Mesenchymal stem cell (in vitro differentiated cells and primary cell): ENCODE results near the gene CAMTA1.

Source experiments
- DNase-seq: peaks from one replicate; pipeline ENCODE4 v3.0.0-alpha.2; 2013
- H2AFZ ChIP-seq: one replicate; pipeline ENCODE4 v1.6.1; 2013; ENCODE audit warnings: low read depth, mild to moderate bottlenecking, control low read depth, inconsistent platforms, low read length, moderate library complexity
- H2AK5ac ChIP-seq: 2 replicates; pipeline ENCODE4 v1.6.1; 2013; ENCODE audit warnings: low read length, moderate library complexity, mild to moderate bottlenecking, inconsistent platforms; ENCODE audit not compliant: severe bottlenecking
- H2BK120ac ChIP-seq: one replicate; pipeline ENCODE4 v1.6.1; 2013; ENCODE audit warnings: low read depth, mild to moderate bottlenecking, inconsistent platforms, low read length, moderate library complexity
- H2BK12ac ChIP-seq, 2 experiments: one replicate each; pipeline ENCODE4 v1.6.1; 2013; ENCODE audit warnings: inconsistent platforms in 2 of 2, low read length in 2 of 2, mild to moderate bottlenecking in 2 of 2, moderate library complexity in 2 of 2, control low read depth in 1 of 2
- H2BK15ac ChIP-seq: one replicate; pipeline ENCODE4 v1.6.1; 2013; ENCODE audit warnings: mild to moderate bottlenecking, low read depth, inconsistent platforms; ENCODE audit not compliant: poor library complexity, severe bottlenecking
- H2BK5ac ChIP-seq: 2 replicates; pipeline ENCODE4 v1.6.1; 2013; ENCODE audit warnings: low read depth, mild to moderate bottlenecking, low read length, control low read depth, inconsistent platforms; ENCODE audit not compliant: poor library complexity, severe bottlenecking
- H3K14ac ChIP-seq, 2 experiments: one replicate each; pipeline ENCODE4 v1.6.1; 2013; ENCODE audit warnings: inconsistent platforms in 2 of 2, low read length in 2 of 2, control low read depth in 1 of 2, mild to moderate bottlenecking in 1 of 2, moderate library complexity in 1 of 2
- H3K18ac ChIP-seq, 2 experiments: one replicate each; pipeline ENCODE4 v1.6.1; 2013; ENCODE audit warnings: inconsistent platforms in 2 of 2, low read length in 2 of 2, control low read depth in 1 of 2, low read depth in 1 of 2, mild to moderate bottlenecking in 1 of 2
- H3K23ac ChIP-seq, 2 experiments: one replicate each; pipeline ENCODE4 v1.6.1; 2013; ENCODE audit warnings: inconsistent platforms in 2 of 2, low read length in 2 of 2, mild to moderate bottlenecking in 2 of 2, moderate library complexity in 2 of 2, control low read depth in 1 of 2
- H3K27ac ChIP-seq: 2 replicates; pipeline ENCODE4 v1.5.1; 2013; ENCODE audit warnings: mild to moderate bottlenecking, moderate library complexity, low read length, control low read depth, inconsistent platforms; ENCODE audit not compliant: poor library complexity, severe bottlenecking
- H3K27me3 ChIP-seq, 2 experiments: 2 replicates each; pipeline versions ENCODE4 v1.6.1 to v1.7.0; 2013; ENCODE audit warnings: low read length in 2 of 2, mild to moderate bottlenecking in 2 of 2, moderate library complexity in 2 of 2, control low read depth in 1 of 2, inconsistent platforms in 1 of 2; ENCODE audit not compliant: control insufficient read depth in 1 of 2, insufficient read depth in 1 of 2
- H3K36me3 ChIP-seq, 2 experiments: 2 replicates each; pipeline versions ENCODE4 v1.6.1 to v1.7.0; 2013; ENCODE audit warnings: low read length in 2 of 2, control low read depth in 1 of 2, inconsistent platforms in 1 of 2, low read depth in 1 of 2, mild to moderate bottlenecking in 1 of 2; ENCODE audit not compliant: insufficient read depth in 2 of 2, control insufficient read depth in 1 of 2
- H3K4ac ChIP-seq, 2 experiments: one replicate each; pipeline ENCODE4 v1.6.1; 2013; ENCODE audit warnings: inconsistent platforms in 2 of 2, low read length in 2 of 2, mild to moderate bottlenecking in 2 of 2, moderate library complexity in 2 of 2, control low read depth in 1 of 2, low read depth in 1 of 2
- H3K4me1 ChIP-seq: 2 replicates; pipeline ENCODE4 v1.6.1; 2013; ENCODE audit warnings: low read depth, low read length, control low read depth; ENCODE audit not compliant: control insufficient read depth, insufficient read depth
- H3K4me2 ChIP-seq: 2 replicates; pipeline ENCODE4 v1.6.1; 2013; ENCODE audit warnings: low read length, mild to moderate bottlenecking, inconsistent platforms; ENCODE audit not compliant: poor library complexity, severe bottlenecking
- H3K4me3 ChIP-seq, 2 experiments: 2 replicates each; pipeline versions ENCODE4 v1.5.1 to v1.7.0; 2013; ENCODE audit warnings: low read length in 2 of 2, mild to moderate bottlenecking in 2 of 2, control low read depth in 1 of 2, low read depth in 1 of 2; ENCODE audit not compliant: insufficient read depth in 1 of 2
- H3K79me1 ChIP-seq: replicated peaks from 2 replicates; pipeline ENCODE4 v1.6.1; 2013; ENCODE audit warnings: mild to moderate bottlenecking, control low read depth, low read length, inconsistent platforms; ENCODE audit not compliant: poor library complexity, severe bottlenecking
- H3K9ac ChIP-seq: 2 replicates; pipeline ENCODE4 v1.7.0; 2013; ENCODE audit warnings: mild to moderate bottlenecking, low read length, moderate library complexity
- H3K9me3 ChIP-seq: 2 replicates; pipeline ENCODE4 v1.7.0; 2013; ENCODE audit warnings: mild to moderate bottlenecking, low read length; ENCODE audit not compliant: control insufficient read depth
- H4K8ac ChIP-seq: one replicate; pipeline ENCODE4 v1.6.1; 2013; ENCODE audit warnings: inconsistent platforms, mild to moderate bottlenecking, low read length, moderate library complexity
- H4K91ac ChIP-seq: one replicate; pipeline ENCODE4 v1.6.1; 2013; ENCODE audit warnings: mild to moderate bottlenecking, low read length, inconsistent platforms
- WGBS: methylation state at CpG from one replicate; pipeline ENCODE4 v1.1.7; 2013; ENCODE audit warnings: mixed read lengths; 5-methylcytosine and 5-hydroxymethylcytosine counted together

CAMTA1 gene

GRCh38 chr1:7525338-7526063 is 740.2 kb downstream of the CAMTA1 start:
- no peak overlapping the region for H3K4me2 ChIP-seq
- no peak overlapping the region for H3K23ac ChIP-seq
- no peak overlapping the region for H4K91ac ChIP-seq
- H3K14ac ChIP-seq: no peak overlapping the region
- no peak overlapping the region for H3K4ac ChIP-seq
- H3K9me3 ChIP-seq: no peaks in the 10 kb centered on the region
- no peak overlapping the region for H2AK5ac ChIP-seq
- no peak overlapping the region for H2AFZ ChIP-seq
- peaks cover 0 to 2% of the 10 kb centered on the region in 2 experiments for H3K36me3 ChIP-seq
- H3K18ac ChIP-seq: no peak overlapping the region
- no peak overlapping the region for H4K8ac ChIP-seq
- no peak overlapping the region for H2BK12ac ChIP-seq
- H3K27me3 ChIP-seq: peaks cover 0 to 5% of the 10 kb centered on the region in 2 experiments
- no peak overlapping the region for H2BK5ac ChIP-seq
- WGBS: 91% methylated on average over 10 of the region's 12 CpGs
- H2BK15ac ChIP-seq: no peak overlapping the region
- no peak overlapping the region for H3K27ac ChIP-seq
- no peak overlapping the region for H2BK120ac ChIP-seq
- H3K79me1 ChIP-seq: no peaks in the 10 kb centered on the region
- DNase-seq: no peak
- no peak overlapping the region for H3K4me3 ChIP-seq
- peaks cover 10% of the 10 kb centered on the region for H3K4me1 ChIP-seq
- no peak overlapping the region for H3K9ac ChIP-seq

- Histone ChIP-seq H2AFZ (no peak overlapping the region), H3K36me3 (peaks cover 0 to 2% of the 10 kb centered on the region in 2 experiments), H2BK12ac (peak overlapping the region in 1 of 2 experiments; percentile 17), H3K9ac (no peak overlapping the region), H3K9me3 (no peaks in the 10 kb centered on the region), H3K4me2 (no peak overlapping the region), H3K27ac (no peak overlapping the region), H2BK15ac (no peak overlapping the region), H3K18ac (no peak overlapping the region), H3K27me3 (peaks cover 0 to 5% of the 10 kb centered on the region in 2 experiments), H2AK5ac (no peak overlapping the region), H4K8ac (no peak overlapping the region), H3K4me1 (peaks cover 10% of the 10 kb centered on the region), H3K4me3 (no peak overlapping the region), H2BK5ac (no peak overlapping the region), H4K91ac (no peak overlapping the region), H3K14ac (peak overlapping the region in 1 of 2 experiments; percentile 0), H3K23ac (no peak overlapping the region), H3K4ac (no peak overlapping the region), H3K79me1 (no peaks in the 10 kb centered on the region), H2BK120ac (no peak overlapping the region)
- WGBS: 91% methylated on average over 10 of the region's 10 CpGs
- no peak for DNase-seq
These were observed 741.1 kb downstream of the CAMTA1 start for GRCh38 chr1:7526196-7526866.

GRCh38 chr1:7526867-7527732 is 741.8 kb downstream of the CAMTA1 start:
- no peak overlapping the region for H2AFZ ChIP-seq
- no peak overlapping the region for H2AK5ac ChIP-seq
- H4K91ac ChIP-seq: no peak overlapping the region
- no peak overlapping the region for H4K8ac ChIP-seq
- H3K14ac ChIP-seq: no peak overlapping the region
- no peak overlapping the region for H3K18ac ChIP-seq
- H2BK5ac ChIP-seq: no peak overlapping the region
- peak; percentile 62 for DNase-seq
- no peak overlapping the region for H3K4me2 ChIP-seq
- no peak overlapping the region for H2BK15ac ChIP-seq
- no peak overlapping the region for H3K27ac ChIP-seq
- H3K79me1 ChIP-seq: no peaks in the 10 kb centered on the region
- no peaks in the 10 kb centered on the region for H3K9me3 ChIP-seq
- H3K27me3 ChIP-seq: peaks cover 0 to 5% of the 10 kb centered on the region in 2 experiments
- peaks cover 10% of the 10 kb centered on the region for H3K4me1 ChIP-seq
- H3K4ac ChIP-seq: no peak overlapping the region
- peaks cover 0 to 2% of the 10 kb centered on the region in 2 experiments for H3K36me3 ChIP-seq
- 86% methylated on average over 12 of the region's 12 CpGs for WGBS
- H3K23ac ChIP-seq: no peak overlapping the region
- no peak overlapping the region for H2BK12ac ChIP-seq
- H3K4me3 ChIP-seq: no peak overlapping the region
- no peak overlapping the region for H3K9ac ChIP-seq
- no peak overlapping the region for H2BK120ac ChIP-seq

- no peak overlapping the region for H3K4me2 ChIP-seq
- H2BK120ac ChIP-seq: no peak overlapping the region
These were observed 742.4 kb downstream of the CAMTA1 start for GRCh38 chr1:7527733-7528045.

More at GRCh38 chr1:7527733-7528045, 742.4 kb downstream of the CAMTA1 start:
- no peak overlapping the region for H2AK5ac ChIP-seq
- no peaks in the 10 kb centered on the region for H3K79me1 ChIP-seq
- H2BK15ac ChIP-seq: no peak overlapping the region
- no peaks in the 10 kb centered on the region for H3K9me3 ChIP-seq
- peaks cover 0 to 2% of the 10 kb centered on the region in 2 experiments for H3K36me3 ChIP-seq
- H3K18ac ChIP-seq: no peak overlapping the region
- WGBS: 94% methylated on average over 7 of the region's 7 CpGs
- no peak overlapping the region for H4K91ac ChIP-seq
- no peak overlapping the region for H3K14ac ChIP-seq
- no peak overlapping the region for H3K27ac ChIP-seq
- no peak overlapping the region for H3K4ac ChIP-seq
- H3K4me1 ChIP-seq: peaks cover 10% of the 10 kb centered on the region
- no peak overlapping the region for H2AFZ ChIP-seq
- H2BK12ac ChIP-seq: no peak overlapping the region
- peaks cover 0 to 8% of the 10 kb centered on the region in 2 experiments for H3K27me3 ChIP-seq
- no peak for DNase-seq
- H3K4me3 ChIP-seq: no peak overlapping the region
- no peak overlapping the region for H3K9ac ChIP-seq
- H2BK5ac ChIP-seq: no peak overlapping the region
- H4K8ac ChIP-seq: no peak overlapping the region
- H3K23ac ChIP-seq: no peak overlapping the region
